ENCODE measurements around the gene MYO15A. TPM values are rescaled to one million over a fixed set of nuclear protein-coding genes. Genes with fewer than 3 reads are reported as not detected.

MYO15A gene
- total and polyA plus RNA-seq, 2 donors (not counting 1 experiment from before 2014, with no cell fraction given), result 2.5 to 3.1 TPM

DNA sequence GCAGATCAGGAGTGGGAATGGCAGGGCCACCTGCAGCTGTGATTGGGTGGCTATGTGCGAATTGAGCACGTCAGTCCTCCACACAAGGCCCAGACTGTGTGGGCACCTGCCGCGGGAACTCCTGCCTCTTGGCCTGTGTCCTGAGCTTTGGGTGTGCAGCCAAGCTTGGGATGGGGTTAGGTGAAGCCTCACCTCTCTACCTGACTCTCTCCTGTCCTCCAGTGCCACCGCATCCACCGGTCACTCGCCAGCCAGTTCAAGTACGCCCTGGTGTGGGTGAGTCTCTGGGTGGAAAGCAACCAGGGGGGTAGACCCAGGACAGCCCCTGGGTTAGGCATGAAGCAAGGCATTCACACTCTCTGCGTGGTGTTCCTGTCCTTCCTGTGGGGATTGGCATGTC is 2.3 kb upstream of the MYO15A start:
- Histone ChIP-seq H3K9me3 (ENCODE audit: control extremely low read depth in 1 of 3, control insufficient read depth in 2 of 3, insufficient read depth in 1 of 3, low read length in 2 of 3) (no peaks in the 10 kb centered on the region), H3K27ac (ENCODE audit: low read length in 2 of 2) (no peak overlapping the region), H3K4me2 (replicated peaks; ENCODE audit: low read depth, low read length, poor library complexity, severe bottlenecking) (no peak overlapping the region), H3K9ac (ENCODE audit: low read length) (no peak overlapping the region), H4K20me1 (ENCODE audit: control insufficient read depth, insufficient read depth, low read length, poor library complexity, severe bottlenecking) (no peaks in the 10 kb centered on the region), H3K4me1 (ENCODE audit: control insufficient read depth in 2 of 2, insufficient read depth in 2 of 2, low read length in 2 of 2) (peaks cover 11 to 16% of the 10 kb centered on the region in 2 donors), H3K27me3 (replicated peaks in 1 of 4; ENCODE audit: control extremely low read depth in 1 of 4, control insufficient read depth in 3 of 4, insufficient read depth in 4 of 4, low read length in 3 of 4) (no peaks in the 10 kb centered on the region), H3K4me3 (ENCODE audit: control extremely low read depth in 1 of 5, extremely low read depth in 1 of 5, insufficient read depth in 1 of 5, low read depth in 2 of 5, low read length in 4 of 5) (no peak overlapping the region), H2AFZ (ENCODE audit: insufficient read depth, low read depth, low read length, poor library complexity, severe bottlenecking) (no peak overlapping the region), H3K36me3 (replicated peaks in 1 of 2; ENCODE audit: control extremely low read depth in 1 of 2, control insufficient read depth in 1 of 2, extremely low read depth in 1 of 2, insufficient read depth in 2 of 2, low read length in 1 of 2) (peaks cover 0 to 13% of the 10 kb centered on the region in 2 experiments), H3K79me2 (ENCODE audit: control insufficient read depth, insufficient read depth, low read length) (no peaks in the 10 kb centered on the region)
- Mint-ChIP-seq H3K4me3 (no peak overlapping the region), H3K27ac (no peak overlapping the region), H3K4me1 (peaks cover 17% of the 10 kb centered on the region), H3K9me3 (ENCODE audit: insufficient read depth) (no peaks in the 10 kb centered on the region), H3K27me3 (no peaks in the 10 kb centered on the region)
- DNase-seq (no peak), ATAC-seq (ENCODE audit: low read depth) (no peak)
- intact Hi-C loops (cut with micrococcal nuclease), result no loop called here
- POLR2A ChIA-PET, result no interaction called here
- 98% methylated on average over 7 of the region's 9 CpGs for WGBS (ENCODE audit: insufficient coverage)
- CTCF ChIA-PET, result no interaction called here
- no peak for TF ChIP-seq EZH2 (IDR thresholded peaks at IDR 0.05; ENCODE audit: borderline replicate concordance, insufficient read depth, low read depth, low read length, poor library complexity, severe bottlenecking)
- no peak for TF ChIP-seq CTCF (IDR thresholded peaks at IDR 0.05)

- Histone ChIP-seq H3K4me3 (ENCODE audit: control extremely low read depth in 1 of 5, extremely low read depth in 1 of 5, insufficient read depth in 1 of 5, low read depth in 2 of 5, low read length in 4 of 5) (no peak overlapping the region), H3K9me3 (ENCODE audit: control extremely low read depth in 1 of 3, control insufficient read depth in 2 of 3, insufficient read depth in 1 of 3, low read length in 2 of 3) (no peaks in the 10 kb centered on the region), H3K4me2 (replicated peaks; ENCODE audit: low read depth, low read length, poor library complexity, severe bottlenecking) (no peak overlapping the region), H3K27ac (ENCODE audit: low read length in 2 of 2) (no peak overlapping the region), H3K4me1 (ENCODE audit: control insufficient read depth in 2 of 2, insufficient read depth in 2 of 2, low read length in 2 of 2) (peaks cover 11 to 16% of the 10 kb centered on the region in 2 donors), H3K27me3 (replicated peaks in 1 of 4; ENCODE audit: control extremely low read depth in 1 of 4, control insufficient read depth in 3 of 4, insufficient read depth in 4 of 4, low read length in 3 of 4) (no peaks in the 10 kb centered on the region), H2AFZ (ENCODE audit: insufficient read depth, low read depth, low read length, poor library complexity, severe bottlenecking) (no peak overlapping the region), H3K79me2 (ENCODE audit: control insufficient read depth, insufficient read depth, low read length) (no peaks in the 10 kb centered on the region), H4K20me1 (ENCODE audit: control insufficient read depth, insufficient read depth, low read length, poor library complexity, severe bottlenecking) (no peaks in the 10 kb centered on the region), H3K36me3 (replicated peaks in 1 of 2; ENCODE audit: control extremely low read depth in 1 of 2, control insufficient read depth in 1 of 2, extremely low read depth in 1 of 2, insufficient read depth in 2 of 2, low read length in 1 of 2) (peaks cover 0 to 13% of the 10 kb centered on the region in 2 experiments), H3K9ac (ENCODE audit: low read length) (no peak overlapping the region)
- H3K4me3 Mint-ChIP-seq, result no peak overlapping the region
- ChIA-PET CTCF (no interaction called here), POLR2A (no interaction called here)
- no peak for TF ChIP-seq CTCF (IDR thresholded peaks at IDR 0.05)
- TF ChIP-seq EZH2 (IDR thresholded peaks at IDR 0.05; ENCODE audit: borderline replicate concordance, insufficient read depth, low read depth, low read length, poor library complexity, severe bottlenecking), result no peak
- DNase-seq, result no peak
- H3K4me1 Mint-ChIP-seq, result peaks cover 15% of the 10 kb centered on the region
- ATAC-seq (ENCODE audit: low read depth), result no peak
- H3K27me3 Mint-ChIP-seq, result no peaks in the 10 kb centered on the region
- no peaks in the 10 kb centered on the region for H3K9me3 Mint-ChIP-seq (ENCODE audit: insufficient read depth)
- 74% methylated on average over 6 of the region's 14 CpGs for WGBS (ENCODE audit: insufficient coverage)
- H3K27ac Mint-ChIP-seq, result no peak overlapping the region
- intact Hi-C loops (cut with micrococcal nuclease), result no loop called here
Observed at GRCh38 chr17:18107061-18107790, 1.3 kb upstream of the MYO15A start.

All from B cell (primary cell).